HG03354 (cell line): ENCODE results near the gene CDKAL1.
A peak's percentile ranks its signal among the peaks of the same experiment; 100 is the strongest.
"Not testable (repeated sequence)": the region's sequence is repeated elsewhere in the genome, so short reads cannot be mapped to it uniquely, and the experiment has no call there.

ENCODE experiments used
- ATAC-seq: cut with Tn5 transposase; IDR thresholded peaks from one replicate; pipeline ENCODE4 v1.9.1; 2021; ENCODE audit warnings: mild to moderate bottlenecking; ENCODE audit not compliant: unreplicated experiment, poor library complexity, severe bottlenecking

The CDKAL1 gene

GRCh38 chr6:21064756-21065340 is 530.6 kb downstream of the CDKAL1 start:
- no peak for ATAC-seq

- no peak for ATAC-seq
Measured at GRCh38 chr6:21067521-21067920, 533.3 kb downstream of the CDKAL1 start.

DNA sequence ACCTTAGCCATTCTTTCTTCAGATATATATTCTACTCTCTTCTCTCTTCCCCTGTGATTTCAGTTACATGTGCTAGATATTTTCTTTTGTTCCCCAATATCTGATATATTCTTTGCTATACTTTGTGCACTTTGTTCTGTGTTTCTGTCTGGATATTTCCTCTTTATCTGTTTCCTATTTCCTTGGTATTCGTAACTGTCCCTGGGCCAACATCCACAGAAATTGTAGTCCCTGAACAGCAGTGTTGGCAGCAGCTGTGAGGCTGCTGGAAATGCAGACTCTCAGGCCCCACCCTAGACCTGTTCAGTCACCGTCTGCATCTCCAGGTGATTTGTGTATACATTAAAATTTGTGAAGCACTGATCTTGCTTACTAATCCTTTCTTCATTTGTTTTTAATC is 536.4 kb downstream of the CDKAL1 start:
- ATAC-seq = no peak

- ATAC-seq = no peak
Measured at GRCh38 chr6:21071780-21072468, 537.7 kb downstream of the CDKAL1 start.

GRCh38 chr6:21073318-21073839 is 539.1 kb downstream of the CDKAL1 start:
- ATAC-seq = no peak

GRCh38 chr6:21074484-21074883 is 540.2 kb downstream of the CDKAL1 start:
- ATAC-seq = peak; percentile 50

DNA sequence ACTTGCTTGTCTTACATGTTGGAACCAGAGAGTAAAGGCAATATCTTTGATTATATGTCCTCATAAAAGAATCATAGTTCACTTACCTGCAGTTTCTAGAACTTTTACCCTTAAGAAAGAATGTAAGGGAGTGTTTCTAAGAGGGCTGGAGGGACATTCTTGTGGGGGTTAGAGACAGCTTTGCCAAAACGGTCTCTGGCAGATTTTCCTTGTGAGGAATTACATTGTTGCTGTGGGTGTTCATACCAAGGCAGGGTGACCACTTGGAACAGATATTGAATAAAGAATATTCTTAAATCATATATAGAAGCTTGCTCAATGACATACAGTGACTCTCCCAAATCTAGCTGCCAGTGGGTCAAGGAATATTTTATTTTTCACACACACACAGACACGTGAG is 541.7 kb downstream of the CDKAL1 start:
- ATAC-seq = no peak

GRCh38 chr6:21078497-21078896 is 544.2 kb downstream of the CDKAL1 start:
- no peak for ATAC-seq

DNA sequence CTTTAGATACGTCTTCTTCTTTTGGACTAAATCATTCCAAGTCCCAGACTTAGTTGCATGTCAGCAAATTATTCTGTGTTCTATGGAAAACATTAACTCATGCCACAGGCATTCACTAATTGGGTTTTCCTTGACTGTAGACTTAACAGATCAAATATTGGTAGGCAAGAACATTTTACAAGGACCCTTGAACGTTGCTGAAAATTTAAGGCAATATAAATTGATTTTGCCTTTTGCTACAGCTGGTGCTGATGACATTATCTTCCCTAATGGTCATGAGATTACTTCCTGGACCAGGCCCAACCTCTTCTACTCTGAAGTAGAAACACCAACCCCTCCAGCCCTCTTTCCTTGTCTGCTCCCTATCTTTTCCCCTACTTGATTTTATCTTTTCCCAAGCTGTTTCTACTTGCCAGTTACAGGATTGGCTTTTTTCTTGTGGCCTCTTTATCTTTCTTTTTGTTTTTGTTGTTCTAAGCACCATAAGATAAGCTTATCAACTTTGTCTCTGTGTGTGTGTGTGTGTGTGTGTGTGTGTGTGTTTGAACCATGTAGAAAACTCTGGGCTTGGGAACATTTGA is 545.3 kb downstream of the CDKAL1 start:
- ATAC-seq = no peak

GRCh38 chr6:21080221-21080620 is 546.0 kb downstream of the CDKAL1 start:
- no peak for ATAC-seq

DNA sequence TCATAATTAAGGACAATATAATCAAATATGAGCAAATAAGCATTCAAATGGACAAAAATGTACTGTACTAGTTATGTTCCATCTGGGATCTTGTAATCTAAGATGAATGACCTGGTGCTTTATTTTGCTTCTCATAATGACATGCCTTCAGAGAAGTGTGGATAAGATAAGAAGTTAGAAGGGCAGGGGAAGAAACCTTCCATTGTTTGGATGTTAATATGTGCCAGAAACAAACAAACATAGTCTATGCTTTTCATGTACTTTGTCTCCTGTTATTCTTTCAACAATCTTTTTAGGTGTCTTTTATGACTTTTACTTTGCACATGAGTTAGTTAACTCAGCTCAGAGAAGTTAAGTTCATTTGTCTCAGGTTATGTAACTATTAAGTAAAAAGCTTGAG is 547.8 kb downstream of the CDKAL1 start:
- no peak for ATAC-seq

- ATAC-seq = no peak
Measured at GRCh38 chr6:21083708-21084107, 549.5 kb downstream of the CDKAL1 start.

DNA sequence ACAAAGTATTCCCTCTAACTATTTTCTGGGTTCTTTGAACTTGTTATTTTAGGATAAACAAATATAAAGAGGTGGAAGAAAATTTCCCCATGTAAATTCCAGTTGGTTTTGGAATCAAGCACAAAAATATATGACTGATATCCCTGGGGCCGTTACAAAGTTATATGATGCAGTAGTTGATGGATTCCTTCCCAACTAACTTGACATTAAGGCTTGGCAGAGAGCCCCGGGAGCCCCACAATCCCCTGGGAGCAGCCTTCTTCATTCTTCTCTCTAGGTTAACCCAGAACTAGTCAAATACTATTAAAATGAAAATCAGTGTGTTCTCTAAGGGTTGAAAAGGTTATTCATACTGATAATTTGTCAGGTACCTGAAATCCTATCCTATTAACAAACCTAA is 550.4 kb downstream of the CDKAL1 start:
- ATAC-seq = no peak

GRCh38 chr6:21085211-21085610 is 551.0 kb downstream of the CDKAL1 start:
- ATAC-seq = no peak

GRCh38 chr6:21085643-21086042 is 551.4 kb downstream of the CDKAL1 start:
- ATAC-seq = no peak

- ATAC-seq = no peak
Measured at GRCh38 chr6:21087188-21087587, 552.9 kb downstream of the CDKAL1 start.

GRCh38 chr6:21091411-21091810 is 557.2 kb downstream of the CDKAL1 start:
- no peak for ATAC-seq

DNA sequence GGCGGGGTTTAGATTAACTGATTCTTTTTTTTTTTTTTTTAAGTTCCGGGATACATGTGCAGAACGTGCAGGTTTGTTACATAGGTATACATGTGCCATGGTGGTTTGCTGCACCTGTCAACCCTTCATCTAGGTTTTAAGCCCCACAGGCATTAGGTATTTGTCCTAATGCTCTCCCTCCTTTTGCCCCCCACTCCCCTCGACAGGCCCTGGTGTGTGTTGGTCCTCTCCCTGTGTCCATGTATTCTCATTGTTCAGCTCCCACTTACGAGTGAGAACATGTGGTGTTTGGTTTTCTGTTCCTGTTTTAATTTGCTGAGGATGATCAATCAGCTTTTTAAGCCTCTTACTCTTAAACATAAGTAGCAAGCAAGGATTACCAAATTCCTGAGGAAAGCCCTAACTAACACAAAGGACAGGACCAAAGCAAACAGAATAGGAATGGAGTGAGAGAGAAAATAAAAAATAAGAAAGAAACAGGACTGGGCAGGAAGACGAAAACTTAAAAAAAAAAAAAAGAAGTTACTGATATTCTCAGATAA is 558.0 kb downstream of the CDKAL1 start:
- ATAC-seq = not testable (repeated sequence)

- ATAC-seq = no peak
Measured at GRCh38 chr6:21095462-21095861, 561.2 kb downstream of the CDKAL1 start.

DNA sequence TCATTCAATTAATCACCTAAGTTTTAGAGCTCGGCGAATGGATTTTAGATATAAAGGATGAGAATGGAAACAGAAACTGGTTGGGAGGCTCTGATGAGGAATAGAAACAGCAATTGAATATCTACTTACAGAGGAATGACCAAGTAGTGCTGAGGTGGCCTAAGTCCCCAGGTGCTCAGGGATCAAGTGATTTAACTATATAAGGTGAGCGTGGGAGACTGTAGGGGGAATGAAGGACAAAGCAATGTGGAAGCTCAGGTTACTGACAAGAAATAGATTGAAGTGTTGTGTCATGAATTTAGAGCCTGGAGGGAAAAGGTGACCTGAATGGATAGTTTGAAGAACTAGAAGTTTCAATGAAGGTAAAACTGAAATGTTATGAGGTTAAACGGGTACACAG is 563.9 kb downstream of the CDKAL1 start:
- ATAC-seq = no peak

DNA sequence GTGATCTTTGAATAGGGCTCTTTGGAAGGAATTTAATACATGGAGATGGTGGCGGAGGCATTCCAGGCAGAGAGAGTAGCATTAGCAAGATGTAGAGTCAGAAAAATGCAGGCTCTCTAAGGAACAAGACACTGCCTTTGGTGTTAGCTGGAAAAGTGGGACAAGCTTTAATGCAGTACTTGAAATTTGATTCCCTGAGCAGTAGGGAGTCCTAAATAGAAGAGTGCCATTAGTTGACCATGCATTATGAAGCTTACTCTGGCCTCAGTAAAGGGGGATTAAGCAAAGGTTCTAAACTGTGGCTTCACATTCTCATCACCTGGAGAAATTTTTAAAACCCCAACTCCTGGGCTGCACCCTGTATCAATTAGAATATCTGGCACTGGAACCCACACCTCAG is 564.5 kb downstream of the CDKAL1 start:
- no peak for ATAC-seq
